ENCODE results near the gene ZFAND2B.

DNA sequence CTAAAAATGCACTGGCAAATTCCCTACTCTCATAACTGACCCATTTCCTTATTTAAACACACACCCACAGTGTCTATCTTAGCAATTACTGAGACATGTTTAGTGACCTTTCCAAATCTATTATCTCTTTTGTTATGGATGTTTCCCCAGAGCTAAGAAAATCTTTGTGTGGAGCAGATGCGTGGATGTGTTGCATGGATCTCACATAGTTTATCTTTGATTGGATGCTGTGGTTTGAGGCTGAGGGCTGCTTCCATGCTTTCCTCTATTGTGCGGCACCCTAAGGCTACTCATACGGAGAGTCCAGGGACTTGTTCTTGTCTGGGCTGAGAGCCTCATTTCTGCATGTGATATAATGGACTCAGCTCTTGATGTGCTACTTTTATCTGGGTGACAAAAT, 27.7 kb downstream of the ZFAND2B start:
- TF ChIP-seq, protein P1, sequence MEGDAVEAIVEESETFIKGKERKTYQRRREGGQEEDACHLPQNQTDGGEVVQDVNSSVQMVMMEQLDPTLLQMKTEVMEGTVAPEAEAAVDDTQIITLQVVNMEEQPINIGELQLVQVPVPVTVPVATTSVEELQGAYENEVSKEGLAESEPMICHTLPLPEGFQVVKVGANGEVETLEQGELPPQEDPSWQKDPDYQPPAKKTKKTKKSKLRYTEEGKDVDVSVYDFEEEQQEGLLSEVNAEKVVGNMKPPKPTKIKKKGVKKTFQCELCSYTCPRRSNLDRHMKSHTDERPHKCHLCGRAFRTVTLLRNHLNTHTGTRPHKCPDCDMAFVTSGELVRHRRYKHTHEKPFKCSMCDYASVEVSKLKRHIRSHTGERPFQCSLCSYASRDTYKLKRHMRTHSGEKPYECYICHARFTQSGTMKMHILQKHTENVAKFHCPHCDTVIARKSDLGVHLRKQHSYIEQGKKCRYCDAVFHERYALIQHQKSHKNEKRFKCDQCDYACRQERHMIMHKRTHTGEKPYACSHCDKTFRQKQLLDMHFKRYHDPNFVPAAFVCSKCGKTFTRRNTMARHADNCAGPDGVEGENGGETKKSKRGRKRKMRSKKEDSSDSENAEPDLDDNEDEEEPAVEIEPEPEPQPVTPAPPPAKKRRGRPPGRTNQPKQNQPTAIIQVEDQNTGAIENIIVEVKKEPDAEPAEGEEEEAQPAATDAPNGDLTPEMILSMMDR (IDR thresholded peaks at IDR 0.05), result no peak
- no peak for TF ChIP-seq EZH2 (IDR thresholded peaks at IDR 0.05; ENCODE audit: borderline replicate concordance, insufficient read depth, low read depth, low read length, poor library complexity, severe bottlenecking)

Measured in B cell (primary cell).